Lower lobe of right lung (tissue), 2 donors: ENCODE results near the gene THOC7. TPM values are rescaled to one million over a fixed set of nuclear protein-coding genes. Genes with fewer than 3 reads are reported as not detected.

ENCODE experiments used
- ATAC-seq, 2 donors: fragments of 200-7000 bp; cut with Tn5 transposase; one replicate each; pipeline ENCODE4 v1.9.1; 2020 to 2022; ENCODE audit warnings: mild to moderate bottlenecking in 2 of 2, moderate library complexity in 2 of 2
- DNase-seq: peaks from one replicate; pipeline ENCODE4 v3.0.0-alpha.2; 2020
- H3K27ac ChIP-seq: fragments of 200-600 bp; one replicate; pipeline ENCODE4 v1.8.0; 2022
- H3K27me3 ChIP-seq: fragments of 200-600 bp; one replicate; pipeline ENCODE4 v1.8.0; 2022; ENCODE audit warnings: low read depth
- H3K36me3 ChIP-seq: fragments of 200-600 bp; one replicate; pipeline ENCODE4 v1.8.0; 2022; ENCODE audit warnings: mild to moderate bottlenecking
- H3K4me1 ChIP-seq: fragments of 200-600 bp; one replicate; pipeline ENCODE4 v1.8.0; 2022
- H3K4me3 ChIP-seq: fragments of 200-600 bp; one replicate; pipeline ENCODE4 v1.8.0; 2022; ENCODE audit warnings: mild to moderate bottlenecking
- H3K9me3 ChIP-seq: fragments of 200-600 bp; one replicate; pipeline ENCODE4 v1.8.0; 2022
- CTCF ChIP-seq: fragments of 200-600 bp; IDR thresholded peaks from one replicate; pipeline ENCODE4 v1.8.0; 2022; ENCODE audit warnings: antibody characterized with exemption, mild to moderate bottlenecking
- intact Hi-C: fragments of 100-400 bp; cut with DNase I; formaldehyde crosslinking; loops from one replicate; pipeline ENCODE4 v1.11.0; 2022
- total RNA-seq: library from RNA; stranded (reverse); fragmentation: NEBNext Ultra II Directional; extraction: Animal tissue kit (Norgen Biotek cat#: 25700); gene quantifications from one replicate; pipeline ENCODE4 v1.2.1, GENCODE V29; 2021
- donor health status: DM: no; HTN: yes; CAD: no; lungs with severe emphysema.

The THOC7 gene
- total RNA-seq, 1 donor from 2014 or later, result 47.2 TPM

GRCh38 chr3:63862804-63863149 is 828 bp downstream of the THOC7 start:
- intact Hi-C loops, result no loop called here
- Histone ChIP-seq H3K27me3 (no peaks in the 10 kb centered on the region), H3K4me3 (peak overlapping the region; percentile 86), H3K9me3 (no peaks in the 10 kb centered on the region), H3K4me1 (peaks cover 19% of the 10 kb centered on the region), H3K27ac (peak overlapping the region; percentile 93), H3K36me3 (no peaks in the 10 kb centered on the region)
- no peak for TF ChIP-seq CTCF
- DNase-seq (no peak), ATAC-seq (no peak)

- H3K36me3 ChIP-seq, result no peaks in the 10 kb centered on the region
- no peak for ATAC-seq
- H3K9me3 ChIP-seq, result no peaks in the 10 kb centered on the region
- no peak for TF ChIP-seq CTCF
- H3K27me3 ChIP-seq, result no peaks in the 10 kb centered on the region
- H3K4me1 ChIP-seq, result peaks cover 19% of the 10 kb centered on the region
- H3K27ac ChIP-seq, result no peak overlapping the region
- no peak overlapping the region for H3K4me3 ChIP-seq
- no peak for DNase-seq
- intact Hi-C loops, result no loop called here
Observed at GRCh38 chr3:63861306-63861705, 2.3 kb downstream of the THOC7 start.

- no peaks in the 10 kb centered on the region for H3K9me3 ChIP-seq
- no peaks in the 10 kb centered on the region for H3K36me3 ChIP-seq
- H3K27me3 ChIP-seq, result no peaks in the 10 kb centered on the region
- ATAC-seq, result no peak
- H3K4me3 ChIP-seq, result no peak overlapping the region
- intact Hi-C loops, result no loop called here
- H3K27ac ChIP-seq, result no peak overlapping the region
- peaks cover 19% of the 10 kb centered on the region for H3K4me1 ChIP-seq
- DNase-seq, result no peak
- TF ChIP-seq CTCF, result no peak
Observed at GRCh38 chr3:63860776-63861175, 2.8 kb downstream of the THOC7 start.

GRCh38 chr3:63857311-63857710 is 6.3 kb downstream of the THOC7 start:
- Histone ChIP-seq H3K4me1 (peaks cover 6% of the 10 kb centered on the region), H3K9me3 (no peaks in the 10 kb centered on the region), H3K27ac (no peak overlapping the region), H3K27me3 (no peaks in the 10 kb centered on the region), H3K36me3 (no peaks in the 10 kb centered on the region), H3K4me3 (no peak overlapping the region)
- intact Hi-C loops, result no loop called here
- ATAC-seq, result no peak
- TF ChIP-seq CTCF, result no peak
- no peak for DNase-seq

- no peaks in the 10 kb centered on the region for H3K36me3 ChIP-seq
- H3K4me1 ChIP-seq, result no peaks in the 10 kb centered on the region
- no peak overlapping the region for H3K27ac ChIP-seq
- DNase-seq, result no peak
- H3K9me3 ChIP-seq, result no peaks in the 10 kb centered on the region
- H3K27me3 ChIP-seq, result no peaks in the 10 kb centered on the region
- TF ChIP-seq CTCF, result no peak
- ATAC-seq, result no peak
- H3K4me3 ChIP-seq, result no peak overlapping the region
- intact Hi-C loops, result no loop called here
Observed at GRCh38 chr3:63855333-63855940, 8.2 kb downstream of the THOC7 start.

- Histone ChIP-seq H3K27ac (no peak overlapping the region), H3K4me1 (no peaks in the 10 kb centered on the region), H3K36me3 (no peaks in the 10 kb centered on the region), H3K9me3 (no peaks in the 10 kb centered on the region), H3K27me3 (no peaks in the 10 kb centered on the region), H3K4me3 (no peak overlapping the region)
- DNase-seq, result no peak
- intact Hi-C loops, result no loop called here
- no peak for ATAC-seq
- no peak for TF ChIP-seq CTCF
Observed at GRCh38 chr3:63853106-63853505, 10.5 kb downstream of the THOC7 start.
